ENCODE measurements around the gene VWDE. TPM values are rescaled to one million over a fixed set of nuclear protein-coding genes. Genes with fewer than 3 reads are reported as not detected.
"Not testable (repeated sequence)": the region's sequence is repeated elsewhere in the genome, so short reads cannot be mapped to it uniquely, and the experiment has no call there.

VWDE gene
- total RNA-seq, 2 donors from 2014 or later: 2.7 to 3.2 TPM

DNA sequence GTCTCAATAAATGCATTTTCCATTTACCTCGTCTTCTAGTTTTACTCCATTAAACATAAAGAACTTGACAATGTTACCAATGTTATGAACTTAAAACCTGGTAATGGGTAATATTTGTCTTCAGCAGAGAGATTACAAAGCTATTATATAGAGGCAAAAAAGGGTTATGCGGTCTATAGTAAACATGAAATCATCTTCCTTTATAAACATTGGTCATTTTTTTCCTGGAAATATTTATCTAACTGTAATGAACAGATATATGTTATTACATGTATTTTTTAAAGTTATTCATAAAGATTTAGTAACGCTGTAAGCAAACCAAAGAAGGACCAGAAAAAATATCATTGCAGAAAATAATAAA lies 1.3 kb downstream of the VWDE start:
- no peak overlapping the region for H3K27ac ChIP-seq
- no peaks in the 10 kb centered on the region for H3K9me3 ChIP-seq
- WGBS: 88% methylated on average over 3 of the region's 3 CpGs
- no peaks in the 10 kb centered on the region for H3K27me3 ChIP-seq (replicated peaks; ENCODE audit: insufficient read depth)
- H3K4me1 ChIP-seq (replicated peaks): no peaks in the 10 kb centered on the region
- no peak overlapping the region for H3K4me3 ChIP-seq
- no peaks in the 10 kb centered on the region for H3K36me3 ChIP-seq
- no peak for DNase-seq (ENCODE audit: low spot score)
- intact Hi-C loops (cut with DNase I): no loop called here
- TF ChIP-seq POLR2A (IDR thresholded peaks at IDR 0.05) (no peak), POLR2AphosphoS5 (IDR thresholded peaks at IDR 0.05) (no peak)
- TF ChIP-seq, protein P1, sequence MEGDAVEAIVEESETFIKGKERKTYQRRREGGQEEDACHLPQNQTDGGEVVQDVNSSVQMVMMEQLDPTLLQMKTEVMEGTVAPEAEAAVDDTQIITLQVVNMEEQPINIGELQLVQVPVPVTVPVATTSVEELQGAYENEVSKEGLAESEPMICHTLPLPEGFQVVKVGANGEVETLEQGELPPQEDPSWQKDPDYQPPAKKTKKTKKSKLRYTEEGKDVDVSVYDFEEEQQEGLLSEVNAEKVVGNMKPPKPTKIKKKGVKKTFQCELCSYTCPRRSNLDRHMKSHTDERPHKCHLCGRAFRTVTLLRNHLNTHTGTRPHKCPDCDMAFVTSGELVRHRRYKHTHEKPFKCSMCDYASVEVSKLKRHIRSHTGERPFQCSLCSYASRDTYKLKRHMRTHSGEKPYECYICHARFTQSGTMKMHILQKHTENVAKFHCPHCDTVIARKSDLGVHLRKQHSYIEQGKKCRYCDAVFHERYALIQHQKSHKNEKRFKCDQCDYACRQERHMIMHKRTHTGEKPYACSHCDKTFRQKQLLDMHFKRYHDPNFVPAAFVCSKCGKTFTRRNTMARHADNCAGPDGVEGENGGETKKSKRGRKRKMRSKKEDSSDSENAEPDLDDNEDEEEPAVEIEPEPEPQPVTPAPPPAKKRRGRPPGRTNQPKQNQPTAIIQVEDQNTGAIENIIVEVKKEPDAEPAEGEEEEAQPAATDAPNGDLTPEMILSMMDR (IDR thresholded peaks at IDR 0.05): no peak

GRCh38 chr7:12401538-12402364 lies 1.9 kb downstream of the VWDE start:
- no peaks in the 10 kb centered on the region for H3K27me3 ChIP-seq (replicated peaks; ENCODE audit: insufficient read depth)
- TF ChIP-seq, protein P1 (IDR thresholded peaks at IDR 0.05): no peak
- TF ChIP-seq POLR2AphosphoS5 (IDR thresholded peaks at IDR 0.05) (no peak), POLR2A (IDR thresholded peaks at IDR 0.05) (no peak)
- no peak overlapping the region for H3K4me3 ChIP-seq
- no peak for DNase-seq (ENCODE audit: low spot score)
- H3K27ac ChIP-seq: no peak overlapping the region
- H3K4me1 ChIP-seq (replicated peaks): no peaks in the 10 kb centered on the region
- 91% methylated on average over 9 of the region's 9 CpGs for WGBS
- no peaks in the 10 kb centered on the region for H3K9me3 ChIP-seq
- H3K36me3 ChIP-seq: no peaks in the 10 kb centered on the region
- intact Hi-C loops (cut with DNase I): no loop called here

DNA sequence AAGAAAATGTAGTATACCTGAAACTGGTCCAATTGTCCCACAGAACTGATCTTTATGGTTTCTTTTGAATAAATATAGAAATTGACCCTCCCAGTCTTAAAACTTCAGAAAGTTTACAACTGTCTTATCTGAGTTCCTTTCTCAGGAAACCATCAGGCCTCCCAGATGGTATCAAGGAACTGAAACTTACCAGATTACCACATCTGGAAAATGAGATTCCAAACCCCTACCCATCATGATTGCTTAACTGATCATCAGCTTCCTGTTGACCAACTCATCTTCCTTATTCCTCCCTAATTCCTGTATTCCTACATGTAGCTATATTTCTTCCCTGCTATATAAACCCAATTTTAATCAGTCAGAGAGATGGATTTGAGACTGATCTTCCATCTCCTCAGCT lies 5.5 kb downstream of the VWDE start:
- intact Hi-C loops (cut with DNase I): no loop called here
- Histone ChIP-seq H3K4me1 (replicated peaks) (no peaks in the 10 kb centered on the region), H3K9me3 (no peaks in the 10 kb centered on the region), H3K36me3 (no peaks in the 10 kb centered on the region), H3K4me3 (no peak overlapping the region), H3K27ac (no peak overlapping the region), H3K27me3 (replicated peaks; ENCODE audit: insufficient read depth) (no peaks in the 10 kb centered on the region)
- TF ChIP-seq POLR2AphosphoS5 (IDR thresholded peaks at IDR 0.05): no peak
- TF ChIP-seq POLR2A (IDR thresholded peaks at IDR 0.05): no peak
- TF ChIP-seq, protein P1 (IDR thresholded peaks at IDR 0.05): no peak
- no peak for DNase-seq (ENCODE audit: low spot score)

- H3K4me3 ChIP-seq: no peak overlapping the region
- H3K4me1 ChIP-seq (replicated peaks): no peaks in the 10 kb centered on the region
- H3K27ac ChIP-seq: no peak overlapping the region
- WGBS: 84% methylated on average over 4 of the region's 4 CpGs
- TF ChIP-seq POLR2A (IDR thresholded peaks at IDR 0.05) (no peak), POLR2AphosphoS5 (IDR thresholded peaks at IDR 0.05) (no peak)
- TF ChIP-seq, protein P1 (IDR thresholded peaks at IDR 0.05): no peak
- intact Hi-C loops (cut with DNase I): no loop called here
- H3K9me3 ChIP-seq: no peaks in the 10 kb centered on the region
- H3K36me3 ChIP-seq: no peaks in the 10 kb centered on the region
- no peak for DNase-seq (ENCODE audit: low spot score)
- H3K27me3 ChIP-seq (replicated peaks; ENCODE audit: insufficient read depth): no peaks in the 10 kb centered on the region
Observed at GRCh38 chr7:12397671-12398070, 6.0 kb downstream of the VWDE start.

DNA sequence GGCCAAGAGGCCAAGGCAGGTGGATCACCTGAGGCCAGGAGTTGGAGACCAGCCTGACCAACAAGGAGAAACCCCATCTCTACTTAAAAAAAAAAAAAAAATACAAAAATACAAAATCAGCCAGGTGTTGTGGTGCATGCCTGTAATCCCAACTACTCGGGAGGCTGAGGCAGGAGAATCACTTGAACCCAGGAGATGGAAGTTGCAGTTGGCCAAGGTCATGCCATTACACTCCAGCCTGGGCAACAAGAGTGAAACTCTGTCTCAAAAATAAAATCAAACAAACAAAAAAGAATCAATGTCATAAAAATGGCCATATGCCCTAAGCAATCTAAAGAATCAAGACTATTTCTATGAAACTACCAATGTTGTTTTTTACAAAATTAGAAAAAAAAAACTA lies 7.0 kb downstream of the VWDE start:
- H3K4me1 ChIP-seq (replicated peaks); H3K27ac ChIP-seq; H3K9me3 ChIP-seq; DNase-seq (ENCODE audit: low spot score); H3K27me3 ChIP-seq (replicated peaks; ENCODE audit: insufficient read depth); H3K4me3 ChIP-seq; intact Hi-C loops (cut with DNase I); H3K36me3 ChIP-seq: not testable (repeated sequence)
- 95% methylated on average over 1 of the region's 1 CpG for WGBS
